ENCODE measurements around the gene AGAP1. TPM values are rescaled to one million over a fixed set of nuclear protein-coding genes. Genes with fewer than 3 reads are reported as not detected.
A peak's percentile ranks its signal among the peaks of the same experiment; 100 is the strongest.

AGAP1 gene
- polyA plus RNA-seq, 2 of the 4 experiments (the other 2 are of a cell fraction): 20.2 to 21.9 TPM

DNA sequence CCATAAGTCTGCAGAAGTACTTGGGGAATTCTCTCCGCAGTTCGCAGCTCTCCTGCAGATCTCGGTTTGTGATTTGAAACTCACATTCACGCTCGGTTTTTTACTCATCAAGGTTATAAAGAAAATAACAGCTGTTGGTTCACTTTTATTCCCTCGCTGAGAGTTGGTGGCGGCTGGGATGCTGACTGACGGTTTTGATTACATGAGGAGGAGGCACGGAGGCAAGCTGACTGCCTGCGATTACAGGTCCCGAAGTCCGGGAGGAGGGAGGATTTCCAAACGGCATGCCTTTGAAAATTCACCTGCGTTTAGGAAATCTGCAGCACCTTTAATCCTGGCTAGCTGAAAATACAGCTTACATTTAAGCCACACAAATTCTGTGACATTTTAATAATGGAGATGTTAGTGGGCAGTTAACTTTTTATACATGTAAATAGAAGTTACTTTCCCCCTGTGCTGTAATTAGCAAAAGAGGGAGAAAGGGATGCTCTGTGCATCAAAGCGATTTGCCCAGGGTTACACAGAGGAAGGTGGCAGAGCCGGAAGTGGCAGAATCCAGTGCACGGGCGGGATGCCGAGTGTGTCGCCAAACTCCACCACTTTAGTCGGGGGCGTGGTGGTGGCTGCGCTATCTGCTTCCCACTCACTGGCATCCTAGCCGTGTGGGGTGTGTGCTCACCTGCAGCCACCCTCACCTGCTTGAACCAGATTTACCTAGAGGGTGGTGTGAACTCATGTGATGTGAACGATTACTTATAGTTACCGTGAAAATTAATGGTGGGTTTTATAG, 14.7 kb downstream of the AGAP1 start:
- Histone ChIP-seq H3K4me3 (no peak overlapping the region), H3K9me3 (no peaks in the 10 kb centered on the region), H3K27ac (no peak overlapping the region), H3K4me2 (no peak overlapping the region), H3K4me1 (peaks cover 58% of the 10 kb centered on the region)
- DNase-seq (ENCODE audit: low read depth in 1 of 2, low spot score in 1 of 2): no peak
- ChIA-PET CTCF (interaction anchor here (1.0 to 1.8 kb wide), 2 partner anchors 43 to 85 kb away, joined by 3 to 4 read pairs; no protein-coding TSS in a partner anchor), POLR2A (no interaction called here)
- TF ChIP-seq CEBPB (IDR thresholded peaks at IDR 0.05) (no peak), JUN (IDR thresholded peaks at IDR 0.05) (no peak), CHD2 (IDR thresholded peaks at IDR 0.05; ENCODE audit: low read length, partially characterized antibody) (no peak), NR3C1 (IDR thresholded peaks at IDR 0.05) (no peak), KDM5A (IDR thresholded peaks at IDR 0.05) (no peak), HDAC2 (IDR thresholded peaks at IDR 0.05) (no peak), KDM1A (IDR thresholded peaks at IDR 0.05; ENCODE audit: low read depth) (no peak), RCOR1 (IDR thresholded peaks at IDR 0.05; ENCODE audit: low read depth, low read length) (no peak), HOXB5 (CRISPR knock-in tag; IDR thresholded peaks at IDR 0.05) (no peak), FOXS1 (CRISPR knock-in tag; IDR thresholded peaks at IDR 0.05) (no peak), TP53 (CRISPR knock-in tag; IDR thresholded peaks at IDR 0.05) (no peak), MYC (IDR thresholded peaks at IDR 0.05; ENCODE audit: borderline replicate concordance, low read length) (no peak), HOXB13 (CRISPR knock-in tag; IDR thresholded peaks at IDR 0.05; ENCODE audit: low read depth) (no peak)
- TF ChIP-seq, protein P1, sequence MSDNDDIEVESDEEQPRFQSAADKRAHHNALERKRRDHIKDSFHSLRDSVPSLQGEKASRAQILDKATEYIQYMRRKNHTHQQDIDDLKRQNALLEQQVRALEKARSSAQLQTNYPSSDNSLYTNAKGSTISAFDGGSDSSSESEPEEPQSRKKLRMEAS (IDR thresholded peaks at IDR 0.05): no peak
- TF ChIP-seq, protein P2, sequence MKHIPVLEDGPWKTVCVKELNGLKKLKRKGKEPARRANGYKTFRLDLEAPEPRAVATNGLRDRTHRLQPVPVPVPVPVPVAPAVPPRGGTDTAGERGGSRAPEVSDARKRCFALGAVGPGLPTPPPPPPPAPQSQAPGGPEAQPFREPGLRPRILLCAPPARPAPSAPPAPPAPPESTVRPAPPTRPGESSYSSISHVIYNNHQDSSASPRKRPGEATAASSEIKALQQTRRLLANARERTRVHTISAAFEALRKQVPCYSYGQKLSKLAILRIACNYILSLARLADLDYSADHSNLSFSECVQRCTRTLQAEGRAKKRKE (CRISPR knock-in tag; IDR thresholded peaks at IDR 0.05; ENCODE audit: low read depth): no peak
- WGBS (ENCODE audit: missing lambda C conversion rate): 89% methylated on average over 26 of the region's 26 CpGs
- no peak for ATAC-seq
- no peak for FAIRE-seq

DNA sequence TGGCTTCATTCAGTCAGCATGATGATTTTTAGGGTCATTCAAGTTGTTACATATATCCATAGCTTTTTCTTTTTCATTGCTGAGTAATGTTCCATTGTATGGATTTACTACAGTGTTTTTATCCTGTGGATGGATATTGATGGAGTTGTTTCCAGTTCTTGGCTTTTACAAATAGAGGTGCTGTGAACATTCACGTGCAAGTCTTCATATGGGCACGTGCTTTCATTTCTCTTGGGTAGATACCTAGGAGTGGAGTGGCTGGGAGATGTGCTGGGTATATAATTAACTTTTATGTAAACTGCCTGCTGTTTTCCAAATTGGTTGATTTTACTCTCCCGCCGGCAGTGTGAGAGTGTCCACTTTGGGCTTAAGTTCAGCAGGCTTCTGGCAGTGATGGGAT, 16.5 kb downstream of the AGAP1 start:
- Histone ChIP-seq H3K9me3 (no peaks in the 10 kb centered on the region), H3K4me2 (peak overlapping the region; percentile 64), H3K4me1 (peaks cover 50% of the 10 kb centered on the region), H3K4me3 (no peak overlapping the region), H3K27ac (peak overlapping the region; percentile 58 to 90; a peak in 5 of 6 replicates)
- 44% methylated on average over 4 of the region's 4 CpGs for WGBS (ENCODE audit: missing lambda C conversion rate)
- ATAC-seq: no peak
- FAIRE-seq: no peak
- ChIA-PET POLR2A (no interaction called here), CTCF (interaction anchor here (1.7 kb wide), 1 partner anchor 8 kb away, joined by 6 read pairs; no protein-coding TSS in a partner anchor)
- TF ChIP-seq TFCP2L1 (CRISPR knock-in tag; IDR thresholded peaks at IDR 0.05) (no peak), KDM1A (IDR thresholded peaks at IDR 0.05; ENCODE audit: low read depth) (peak; percentile 82; the same call in 1 of the 2 replicates), NFE2L2 (conservative IDR thresholded peaks at IDR 0.05; ENCODE audit: low read length) (no peak), BHLHE40 (IDR thresholded peaks at IDR 0.05; ENCODE audit: low read depth, low read length) (no peak), SREBF2 (IDR thresholded peaks at IDR 0.05) (no peak), REST (IDR thresholded peaks at IDR 0.05) (no peak), HES2 (IDR thresholded peaks at IDR 0.05) (no peak)
- DNase-seq (ENCODE audit: low read depth in 1 of 2, low spot score in 1 of 2): no peak

All from A549 (cell line).